ENCODE results near the gene SQSTM1.

SQSTM1 gene

DNA sequence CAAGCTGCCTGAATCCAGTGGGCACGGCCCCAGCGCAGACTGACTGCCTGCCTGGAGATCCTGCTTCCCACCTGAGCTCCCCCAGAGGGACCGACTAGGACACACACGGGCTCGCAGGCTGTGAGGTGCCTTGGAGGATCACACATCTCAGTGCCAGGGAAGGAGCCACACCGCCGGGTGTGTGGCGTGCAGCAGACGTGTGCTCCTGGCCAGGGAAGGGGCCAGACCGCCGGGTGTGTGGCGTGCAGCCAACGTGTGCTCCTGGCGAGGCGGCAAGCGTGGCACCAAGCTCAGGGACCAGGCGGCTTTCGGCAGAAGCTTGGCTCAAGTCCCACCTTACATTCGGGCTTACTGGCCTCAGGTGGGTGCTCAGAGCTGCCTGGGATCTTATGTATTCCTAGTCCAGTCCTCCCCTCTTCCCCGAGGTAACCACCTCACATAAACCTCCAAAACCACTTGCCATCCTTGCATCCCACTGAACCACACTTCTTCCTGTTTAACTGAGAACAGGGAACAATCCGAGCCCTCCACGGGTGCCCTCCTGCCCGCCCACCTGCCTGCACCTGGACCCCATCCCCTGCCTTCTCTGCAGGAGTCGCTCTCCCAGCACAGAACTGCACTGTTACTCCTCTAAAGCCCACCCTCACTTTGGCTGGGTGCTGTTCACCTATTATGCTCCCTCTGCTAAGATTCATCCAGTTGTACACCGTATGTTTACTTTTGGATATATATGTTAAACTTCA, 60.3 kb downstream of the SQSTM1 start:
- TF ChIP-seq, protein P1, sequence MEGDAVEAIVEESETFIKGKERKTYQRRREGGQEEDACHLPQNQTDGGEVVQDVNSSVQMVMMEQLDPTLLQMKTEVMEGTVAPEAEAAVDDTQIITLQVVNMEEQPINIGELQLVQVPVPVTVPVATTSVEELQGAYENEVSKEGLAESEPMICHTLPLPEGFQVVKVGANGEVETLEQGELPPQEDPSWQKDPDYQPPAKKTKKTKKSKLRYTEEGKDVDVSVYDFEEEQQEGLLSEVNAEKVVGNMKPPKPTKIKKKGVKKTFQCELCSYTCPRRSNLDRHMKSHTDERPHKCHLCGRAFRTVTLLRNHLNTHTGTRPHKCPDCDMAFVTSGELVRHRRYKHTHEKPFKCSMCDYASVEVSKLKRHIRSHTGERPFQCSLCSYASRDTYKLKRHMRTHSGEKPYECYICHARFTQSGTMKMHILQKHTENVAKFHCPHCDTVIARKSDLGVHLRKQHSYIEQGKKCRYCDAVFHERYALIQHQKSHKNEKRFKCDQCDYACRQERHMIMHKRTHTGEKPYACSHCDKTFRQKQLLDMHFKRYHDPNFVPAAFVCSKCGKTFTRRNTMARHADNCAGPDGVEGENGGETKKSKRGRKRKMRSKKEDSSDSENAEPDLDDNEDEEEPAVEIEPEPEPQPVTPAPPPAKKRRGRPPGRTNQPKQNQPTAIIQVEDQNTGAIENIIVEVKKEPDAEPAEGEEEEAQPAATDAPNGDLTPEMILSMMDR (conservative IDR thresholded peaks at IDR 0.05; ENCODE audit: control insufficient read depth, insufficient read depth, low read depth, low read length), result no peak
- no peak for DNase-seq (ENCODE audit: low read depth)
- H3K4me3 ChIP-seq (ENCODE audit: control insufficient read depth, low read depth, low read length), result no peak overlapping the region

DNA sequence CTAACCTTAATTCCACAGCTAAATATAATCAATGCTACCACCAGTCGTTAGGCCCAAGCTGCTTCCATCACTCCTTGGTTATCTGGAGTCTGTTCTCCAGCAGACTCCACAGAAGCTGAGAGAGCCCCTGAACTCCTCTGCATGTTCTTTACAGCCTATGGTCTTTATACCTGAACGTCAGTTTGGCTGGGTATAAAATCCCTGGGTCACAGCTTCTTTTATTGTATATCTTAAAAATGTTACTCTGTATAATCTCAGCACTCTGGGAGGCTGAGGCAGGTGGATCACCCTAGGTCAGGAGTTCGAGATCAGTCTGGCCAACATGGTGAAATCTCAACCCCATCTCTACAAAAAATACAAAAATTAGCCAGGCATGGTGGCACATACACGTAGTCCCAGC, 61.6 kb downstream of the SQSTM1 start:
- TF ChIP-seq, protein P1 (conservative IDR thresholded peaks at IDR 0.05; ENCODE audit: control insufficient read depth, insufficient read depth, low read depth, low read length), result no peak
- H3K4me3 ChIP-seq (ENCODE audit: control insufficient read depth, low read depth, low read length), result no peak overlapping the region
- DNase-seq (ENCODE audit: low read depth), result no peak

DNA sequence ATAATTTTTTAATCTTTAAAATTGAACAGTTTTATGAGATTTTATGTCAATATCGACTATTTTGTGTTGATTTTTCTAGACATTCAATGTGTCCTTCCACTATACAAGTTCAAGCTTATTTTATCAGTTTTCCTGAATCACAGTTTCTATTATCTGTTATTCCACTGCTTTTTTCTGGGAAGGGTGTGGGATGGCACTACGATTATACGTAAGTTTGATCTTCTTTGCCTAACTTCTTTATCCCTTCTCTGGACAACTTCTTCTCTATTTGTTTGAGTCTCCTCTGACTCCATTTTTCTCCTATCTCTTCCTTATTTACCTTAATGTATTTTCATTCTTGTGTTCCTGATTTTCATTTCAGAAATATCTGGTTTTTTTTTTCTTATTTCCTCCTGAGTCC, 62.5 kb downstream of the SQSTM1 start:
- TF ChIP-seq, protein P1 (conservative IDR thresholded peaks at IDR 0.05; ENCODE audit: control insufficient read depth, insufficient read depth, low read depth, low read length), result no peak
- H3K4me3 ChIP-seq (ENCODE audit: control insufficient read depth, low read depth, low read length), result no peak overlapping the region
- no peak for DNase-seq (ENCODE audit: low read depth)

DNA sequence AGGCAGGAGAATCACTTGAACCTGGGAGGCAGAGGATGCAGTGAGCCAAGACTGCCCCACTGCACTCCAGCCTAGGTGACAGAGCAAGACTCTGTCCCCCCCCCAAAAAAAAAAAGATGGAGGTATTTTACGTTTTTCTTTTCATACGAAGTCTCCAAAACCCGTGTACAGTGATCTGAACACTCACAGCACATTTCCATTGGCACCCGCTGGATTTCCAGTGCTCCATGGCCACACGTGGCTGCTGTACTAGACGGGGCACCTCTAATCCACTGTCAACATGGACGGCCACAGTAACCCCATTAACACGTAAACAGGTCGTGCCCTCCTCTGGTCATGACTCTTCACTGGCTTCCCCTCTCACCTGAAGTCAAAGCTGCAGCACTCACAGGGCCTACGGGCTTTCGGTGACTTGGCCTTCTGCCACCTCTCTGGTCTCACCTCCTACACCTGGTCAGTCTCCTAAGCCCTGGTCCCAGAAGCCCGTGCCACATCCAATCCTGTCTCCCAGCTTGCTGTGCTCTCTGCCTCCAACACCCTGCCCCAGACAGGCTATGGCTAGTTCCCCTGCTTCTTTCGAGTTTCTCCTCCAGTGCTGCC, 64.9 kb downstream of the SQSTM1 start:
- DNase-seq (ENCODE audit: low read depth), result no peak
- TF ChIP-seq, protein P1 (conservative IDR thresholded peaks at IDR 0.05; ENCODE audit: control insufficient read depth, insufficient read depth, low read depth, low read length), result no peak
- no peak overlapping the region for H3K4me3 ChIP-seq (ENCODE audit: control insufficient read depth, low read depth, low read length)

DNA sequence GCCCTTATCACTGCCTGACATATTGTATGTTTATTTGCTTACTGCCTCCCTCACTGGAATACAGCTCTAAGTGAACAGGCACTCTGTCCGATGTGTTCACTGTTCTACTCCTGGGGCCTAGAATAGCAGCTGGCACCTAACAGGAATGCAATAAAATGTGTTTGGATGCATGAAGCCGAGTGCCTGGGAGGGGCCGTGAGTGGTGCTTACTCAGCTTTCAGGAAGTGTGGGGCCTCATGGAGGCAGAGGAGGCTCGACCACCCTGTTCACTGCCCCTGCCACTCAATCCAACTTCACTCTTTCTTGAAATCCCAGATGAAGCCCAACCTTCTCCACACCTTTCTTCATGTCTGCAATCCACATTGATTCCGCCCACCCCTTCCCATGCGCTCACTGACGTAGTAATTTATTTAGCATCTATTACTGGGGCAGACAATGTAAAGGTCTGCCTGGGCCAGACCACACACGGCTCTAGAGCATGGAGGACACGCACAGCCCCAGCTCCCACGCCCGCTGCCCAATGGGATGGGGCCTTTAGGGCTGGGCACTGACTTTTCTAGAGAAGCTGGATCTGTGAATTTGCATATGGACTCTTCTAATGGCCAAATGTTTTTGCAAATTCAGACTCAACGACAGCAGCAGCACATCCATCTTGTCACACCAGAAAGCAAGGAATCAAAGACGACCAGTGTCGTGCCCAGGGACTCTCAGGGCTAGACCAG, 65.6 kb downstream of the SQSTM1 start:
- no peak for DNase-seq (ENCODE audit: low read depth)
- TF ChIP-seq, protein P1 (conservative IDR thresholded peaks at IDR 0.05; ENCODE audit: control insufficient read depth, insufficient read depth, low read depth, low read length), result no peak
- no peak overlapping the region for H3K4me3 ChIP-seq (ENCODE audit: control insufficient read depth, low read depth, low read length)

DNA sequence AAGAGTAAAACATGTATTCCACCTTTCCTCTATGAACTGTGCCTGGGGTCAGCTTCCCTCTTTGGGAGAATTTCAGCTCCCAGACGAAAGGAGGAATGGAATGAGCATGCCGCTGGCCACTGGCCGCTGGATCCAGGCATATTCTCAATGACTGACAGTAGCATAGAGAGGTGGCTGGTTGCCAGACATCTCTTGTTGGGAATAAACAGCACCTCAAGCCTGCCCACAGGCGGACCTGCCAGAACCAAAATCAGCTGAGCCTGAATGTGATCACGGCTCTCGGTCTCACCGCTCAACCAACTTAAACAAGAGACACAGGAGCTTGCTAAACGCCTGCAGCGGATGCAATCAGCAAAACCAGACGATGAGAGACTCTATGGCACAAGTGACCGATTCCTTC, 66.4 kb downstream of the SQSTM1 start:
- no peak overlapping the region for H3K4me3 ChIP-seq (ENCODE audit: control insufficient read depth, low read depth, low read length)
- no peak for DNase-seq (ENCODE audit: low read depth)
- TF ChIP-seq, protein P1 (conservative IDR thresholded peaks at IDR 0.05; ENCODE audit: control insufficient read depth, insufficient read depth, low read depth, low read length), result no peak
